ENCODE results near the gene IL22RA2.
"Not testable (repeated sequence)": the region's sequence is repeated elsewhere in the genome, so short reads cannot be mapped to it uniquely, and the experiment has no call there.

IL22RA2 gene

GRCh38 chr6:137119196-137120104, 54.0 kb downstream of the IL22RA2 start:
- DNase-seq, result no peak

- no peak for DNase-seq
Measured at GRCh38 chr6:137117581-137117980, 55.9 kb downstream of the IL22RA2 start.

GRCh38 chr6:137116807-137117206, 56.6 kb downstream of the IL22RA2 start:
- no peak for DNase-seq

- DNase-seq, result peak; percentile 49
Measured at GRCh38 chr6:137115658-137116057, 57.8 kb downstream of the IL22RA2 start.

- DNase-seq, result no peak
Measured at GRCh38 chr6:137112067-137112355, 61.4 kb downstream of the IL22RA2 start.

GRCh38 chr6:137111296-137112066, 62.0 kb downstream of the IL22RA2 start:
- no peak for DNase-seq

GRCh38 chr6:137107767-137108105, 65.7 kb downstream of the IL22RA2 start:
- no peak for DNase-seq

- DNase-seq, result not testable (repeated sequence)
Measured at GRCh38 chr6:137107047-137107766, 66.2 kb downstream of the IL22RA2 start.

- DNase-seq, result no peak
Measured at GRCh38 chr6:137106183-137106582, 67.3 kb downstream of the IL22RA2 start.

GRCh38 chr6:137105375-137105774, 68.1 kb downstream of the IL22RA2 start:
- peak; percentile 37 for DNase-seq

- DNase-seq, result no peak
Measured at GRCh38 chr6:137104926-137105325, 68.5 kb downstream of the IL22RA2 start.

- DNase-seq, result no peak
Measured at GRCh38 chr6:137102851-137103492, 70.5 kb downstream of the IL22RA2 start.

- DNase-seq, result no peak
Measured at GRCh38 chr6:137102050-137102848, 71.2 kb downstream of the IL22RA2 start.

GRCh38 chr6:137099689-137100403, 73.6 kb downstream of the IL22RA2 start:
- no peak for DNase-seq

GRCh38 chr6:137097526-137097925, 75.9 kb downstream of the IL22RA2 start:
- no peak for DNase-seq

GRCh38 chr6:137097057-137097456, 76.4 kb downstream of the IL22RA2 start:
- DNase-seq, result no peak

GRCh38 chr6:137095651-137096238, 77.7 kb downstream of the IL22RA2 start:
- DNase-seq, result no peak

- no peak for DNase-seq
Measured at GRCh38 chr6:137095093-137095492, 78.4 kb downstream of the IL22RA2 start.

GRCh38 chr6:137094411-137095008, 78.9 kb downstream of the IL22RA2 start:
- peak; percentile 72 for DNase-seq
